HG03159 (cell line): ENCODE results near the gene MRPL4.
"Not testable (repeated sequence)": the region's sequence is repeated elsewhere in the genome, so short reads cannot be mapped to it uniquely, and the experiment has no call there.

Experiments
- ATAC-seq: cut with Tn5 transposase; IDR thresholded peaks from one replicate; pipeline ENCODE4 v1.9.1; 2021; ENCODE audit warnings: mild to moderate bottlenecking, moderate library complexity; ENCODE audit not compliant: unreplicated experiment

MRPL4 gene

GRCh38 chr19:10259162-10259905 lies 7.3 kb downstream of the MRPL4 start:
- ATAC-seq: no peak

- no peak for ATAC-seq
These were observed 8.1 kb downstream of the MRPL4 start for GRCh38 chr19:10260141-10260584.

- no peak for ATAC-seq
These were observed 10.8 kb downstream of the MRPL4 start for GRCh38 chr19:10262771-10263170.

- no peak for ATAC-seq
These were observed 14.7 kb downstream of the MRPL4 start for GRCh38 chr19:10266706-10267105.

GRCh38 chr19:10268071-10268470 lies 16.1 kb downstream of the MRPL4 start:
- ATAC-seq: no peak

- ATAC-seq: peak; percentile 44
These were observed 17.5 kb downstream of the MRPL4 start for GRCh38 chr19:10269333-10270179.

- ATAC-seq: peak; percentile 31
These were observed 18.2 kb downstream of the MRPL4 start for GRCh38 chr19:10270180-10270615.

GRCh38 chr19:10270616-10271394 lies 18.8 kb downstream of the MRPL4 start, which contains the start of gene ICAM1:
ICAM1 (plus strand) TSS chr19:10271120; CDS start chr19:10271160, 40 bp downstream.
- peak; percentile 52 for ATAC-seq

- ATAC-seq: peak; percentile 7
These were observed 19.6 kb downstream of the MRPL4 start for GRCh38 chr19:10271543-10272086.

GRCh38 chr19:10274589-10274988 lies 22.6 kb downstream of the MRPL4 start:
- ATAC-seq: no peak

- no peak for ATAC-seq
These were observed 26.0 kb downstream of the MRPL4 start for GRCh38 chr19:10277795-10278589.

- no peak for ATAC-seq
These were observed 26.9 kb downstream of the MRPL4 start for GRCh38 chr19:10278935-10279334.

GRCh38 chr19:10279737-10280442 lies 27.9 kb downstream of the MRPL4 start:
- no peak for ATAC-seq

- ATAC-seq: not testable (repeated sequence)
These were observed 30.0 kb downstream of the MRPL4 start for GRCh38 chr19:10282043-10282442.

- no peak for ATAC-seq
These were observed 31.5 kb downstream of the MRPL4 start for GRCh38 chr19:10283301-10284064.

GRCh38 chr19:10284065-10284959 lies 32.3 kb downstream of the MRPL4 start:
- no peak for ATAC-seq

- ATAC-seq: no peak
These were observed 32.9 kb downstream of the MRPL4 start for GRCh38 chr19:10284960-10285278.

GRCh38 chr19:10285393-10285792 lies 33.4 kb downstream of the MRPL4 start:
- no peak for ATAC-seq
